K562 (cell line): ENCODE data around the gene FXN. TPM values are rescaled to one million over a fixed set of nuclear protein-coding genes. Genes with fewer than 3 reads are reported as not detected.

Experiments used
- ATAC-seq: fragments of 200-7000 bp; cut with Tn5 transposase; 3 replicates; pipeline ENCODE4 v1.9.1; 2020; ENCODE audit warnings: moderate library complexity
- BruUV-seq: library from RNA; stranded (reverse); fragments of 400-500 nt; replicated peaks from 2 replicates; lab custom pipeline; 2021; lab: Mats Ljungman, UMichigan
- CTCF ChIA-PET: fragments of 300-600 bp; formaldehyde crosslinking; extraction: SDS; loops from one replicate; lab custom pipeline; 2021; ENCODE audit warnings: low intra/inter-chr PET ratio; lab: Yijun Ruan, JAX
- POLR2A ChIA-PET: fragments of 300-600, 350-650 bp; sonication (Branson Sonifier 250); formaldehyde crosslinking; extraction: SDS; loops from one replicate; lab custom pipeline; 2021; ENCODE audit warnings: antibody characterized with exemption, inconsistent platforms; lab: Yijun Ruan, JAX
- DNase-seq, 4 experiments: peaks; one replicate each; pipeline versions ENCODE4 v3.0.0 to v3.0.0-alpha.2; 2011 to 2018; ENCODE audit warnings: low spot score in 3 of 4, mixed read lengths in 3 of 4; ENCODE audit errors: extremely low read depth in 1 of 4
- FAIRE-seq: peaks from 2 replicates; lab custom pipeline; 2011; peaks lifted over from hg19 to GRCh38; lab: Jason Lieb, UNC
- H2AFZ ChIP-seq: 2 replicates; pipeline ENCODE4 v1.6.0; 2011; ENCODE audit warnings: low read depth, low read length, control low read depth, inconsistent platforms
- H3K27ac ChIP-seq: fragments of 200-600 bp; 3 replicates; pipeline ENCODE4 v1.8.0; 2011; ENCODE audit warnings: low read depth, mild to moderate bottlenecking, control low read depth, inconsistent platforms, low read length, moderate library complexity, mixed read lengths; ENCODE audit errors: extremely low read depth
- H3K27me3 ChIP-seq, 2 experiments: fragments of 300-600 bp in 1 of 2; 2 replicates in 1 of 2; 3 replicates in 1 of 2; pipeline versions ENCODE4 v1.6.0 to v1.8.0; 2011; ENCODE audit warnings: inconsistent platforms in 2 of 2, low read length in 2 of 2, mild to moderate bottlenecking in 1 of 2, mixed read lengths in 1 of 2, moderate library complexity in 1 of 2; ENCODE audit not compliant: control insufficient read depth in 2 of 2, insufficient read depth in 2 of 2
- H3K36me3 ChIP-seq: fragments of 300-600 bp; 3 replicates; pipeline ENCODE4 v1.8.0; 2011; ENCODE audit warnings: mild to moderate bottlenecking, low read length, inconsistent platforms; ENCODE audit not compliant: control insufficient read depth, insufficient read depth
- H3K4me1 ChIP-seq, 2 experiments: fragments of 200-600 bp in 1 of 2; replicated peaks in 1 of 2; 2 replicates in 1 of 2; 3 replicates in 1 of 2; pipeline versions ENCODE4 v1.5.1 to v1.8.0; 2011; ENCODE audit warnings: inconsistent platforms in 2 of 2, low read length in 2 of 2, mild to moderate bottlenecking in 1 of 2, mixed read lengths in 1 of 2, moderate library complexity in 1 of 2; ENCODE audit not compliant: control insufficient read depth in 2 of 2, insufficient read depth in 2 of 2
- H3K4me2 ChIP-seq: 2 replicates; pipeline ENCODE4 v1.6.1; 2011; ENCODE audit warnings: low read length, control low read depth, inconsistent platforms, mixed read lengths; ENCODE audit not compliant: insufficient read depth
- H3K4me3 ChIP-seq: fragments of 200-600 bp; sonication (generic), shearing (Covaris generic); 2 replicates; pipeline ENCODE4 v1.5.1; 2016; ENCODE audit warnings: control low read depth, inconsistent platforms
- H3K79me2 ChIP-seq: fragments of 200-600 bp; 3 replicates; pipeline ENCODE4 v1.8.0; 2011; ENCODE audit warnings: low read length, inconsistent platforms; ENCODE audit not compliant: control insufficient read depth, insufficient read depth
- H3K9ac ChIP-seq, 2 experiments: 2 replicates each; pipeline versions ENCODE4 v1.6.0 to v1.6.1; 2011; ENCODE audit warnings: low read depth in 2 of 2, low read length in 2 of 2, control low read depth in 1 of 2, inconsistent platforms in 1 of 2, mild to moderate bottlenecking in 1 of 2, mixed read lengths in 1 of 2; ENCODE audit not compliant: insufficient read depth in 1 of 2
- H3K9me1 ChIP-seq: one replicate; pipeline ENCODE4 v1.6.0; 2011; ENCODE audit warnings: inconsistent platforms, mild to moderate bottlenecking, low read length, moderate library complexity; ENCODE audit not compliant: control insufficient read depth, insufficient read depth
- H3K9me3 ChIP-seq: replicated peaks from 2 replicates; pipeline ENCODE4 v1.5.1; 2011; ENCODE audit warnings: low read depth, low read length, inconsistent platforms; ENCODE audit not compliant: control insufficient read depth, insufficient read depth
- H4K20me1 ChIP-seq: replicated peaks from 2 replicates; pipeline ENCODE4 v1.6.1; 2011; ENCODE audit warnings: low read length, inconsistent platforms, mixed read lengths; ENCODE audit not compliant: control insufficient read depth, insufficient read depth
- ATF6 ChIP-seq: sonication (generic); formaldehyde crosslinking; IDR thresholded peaks from 2 replicates; pipeline ENCODE4 v1.4.0; 2020; ENCODE audit warnings: mild to moderate bottlenecking, missing genetic modification reagents
- BACH1 ChIP-seq: fragments of 200-800 bp; sonication (Bioruptor generic); IDR thresholded peaks from 2 replicates; pipeline ENCODE4 v1.6.1; 2016; ENCODE audit warnings: missing genetic modification characterization, missing compliant biosample characterization
- BMI1 ChIP-seq: fragments of 150-350 bp; IDR thresholded peaks from 2 replicates; pipeline ENCODE4 v1.6.1; 2014; ENCODE audit warnings: low read length
- FOS ChIP-seq: IDR thresholded peaks from 3 replicates; pipeline ENCODE4 v1.6.1; 2011; ENCODE audit not compliant: insufficient read length; ENCODE audit errors: extremely low read depth
- GABPB2 ChIP-seq: fragments of 250-450 bp; sonication (Bioruptor Pico); conservative IDR thresholded peaks from 2 replicates; pipeline ENCODE4 v1.5.1; 2021; ENCODE audit warnings: mild to moderate bottlenecking
- NR2C2 ChIP-seq, 2 experiments: fragments of 200-800 bp in 1 of 2; sonication (Bioruptor generic) in 1 of 2; sonication (generic) in 1 of 2; formaldehyde crosslinking in 1 of 2; IDR thresholded peaks; 2 replicates each; pipeline versions ENCODE4 v1.6.1 to v1.8.0; 2016 to 2022; ENCODE audit warnings: mild to moderate bottlenecking in 1 of 2, missing compliant biosample characterization in 1 of 2, missing genetic modification characterization in 1 of 2, missing genetic modification reagents in 1 of 2
- POU5F1 ChIP-seq: fragments of 150-350 bp; IDR thresholded peaks from 2 replicates; pipeline ENCODE4 v1.6.1; 2014; ENCODE audit warnings: borderline replicate concordance, low read length, low read depth, mild to moderate bottlenecking; ENCODE audit not compliant: partially characterized antibody
- PTRF ChIP-seq: fragments of 450-650 bp; IDR thresholded peaks from 2 replicates; pipeline ENCODE4 v1.6.1; 2016; ENCODE audit warnings: mild to moderate bottlenecking, missing genetic modification characterization, missing compliant biosample characterization
- ZBTB17 ChIP-seq: fragments of 450-650 bp; formaldehyde crosslinking; IDR thresholded peaks from 2 replicates; pipeline ENCODE4 v1.4.0; 2020; ENCODE audit warnings: mild to moderate bottlenecking
- WGBS: fragments of 100-300 bp; shearing (Covaris generic); methylation state at CpG from one replicate; pipeline ENCODE4 v1.1.6; 2016; ENCODE audit warnings: low coverage, mixed read lengths; ENCODE audit not compliant: insufficient coverage; ENCODE audit errors: missing lambda C conversion rate; 5-methylcytosine and 5-hydroxymethylcytosine counted together
- in situ Hi-C: fragments of 300-500 bp; cut with MboI; formaldehyde crosslinking; loops from 4 replicates; pipeline ENCODE4 v1.15.0; 2018; ENCODE audit warnings: inconsistent platforms, mixed read lengths
- intact Hi-C: fragments of 100-400 bp; cut with micrococcal nuclease; formaldehyde crosslinking; loops from 2 replicates; pipeline ENCODE4 v1.14.2; 2022
- polyA plus RNA-seq, 8 experiments: library from polyadenylated mRNA; depleted of rRNA in 4 of 8; stranded (reverse) in 5 of 8; unstranded in 3 of 8; fragments of >200 nt; fragmentation: Nextera tagmentation in 2 of 8; fragmentation: Illumina TruSeq in 1 of 8; extraction: Ambion mirVana in 2 of 8; extraction: Trizol in 1 of 8; gene quantifications; 2 replicates each; pipeline versions ENCODE4 v1.2.1 to v1.2.3, GENCODE V29; 2011 to 2014; ENCODE audit warnings: inconsistent platforms in 1 of 8, missing spikeins in 1 of 8
- total RNA-seq, 7 experiments: library from RNA; depleted of rRNA in 6 of 7; stranded (reverse); fragments of >200 nt in 6 of 7; fragmentation: Illumina TruSeq in 2 of 7; extraction: Trizol in 2 of 7; gene quantifications; 2 replicates each; pipeline versions ENCODE4 v1.2.1 to v1.2.3, GENCODE V29; 2011 to 2021; ENCODE audit warnings: low replicate concordance in 1 of 7
- TF ChIP-seq, protein P1 (sequence below): fragments of 250-450 bp; sonication (Bioruptor Pico); IDR thresholded peaks from 2 replicates; pipeline ENCODE4 v1.4.0; 2020; ENCODE audit warnings: mild to moderate bottlenecking, moderate library complexity, borderline replicate concordance
- TF ChIP-seq, protein P2 (sequence below), 2 experiments: fragments of 450-650 bp in 1 of 2; sonication (generic) in 1 of 2; formaldehyde crosslinking; conservative IDR thresholded peaks; 2 replicates each; pipeline versions ENCODE4 v1.4.0 to v1.8.1; 2020 to 2022; ENCODE audit warnings: mild to moderate bottlenecking in 1 of 2, missing genetic modification reagents in 1 of 2

FXN gene
- total and polyA plus RNA-seq, 9 of the 15 experiments (the other 6 are each of a cell fraction or from before 2014, with no cell fraction given), result 7.6 to 51.5 (median 30.3) TPM

DNA sequence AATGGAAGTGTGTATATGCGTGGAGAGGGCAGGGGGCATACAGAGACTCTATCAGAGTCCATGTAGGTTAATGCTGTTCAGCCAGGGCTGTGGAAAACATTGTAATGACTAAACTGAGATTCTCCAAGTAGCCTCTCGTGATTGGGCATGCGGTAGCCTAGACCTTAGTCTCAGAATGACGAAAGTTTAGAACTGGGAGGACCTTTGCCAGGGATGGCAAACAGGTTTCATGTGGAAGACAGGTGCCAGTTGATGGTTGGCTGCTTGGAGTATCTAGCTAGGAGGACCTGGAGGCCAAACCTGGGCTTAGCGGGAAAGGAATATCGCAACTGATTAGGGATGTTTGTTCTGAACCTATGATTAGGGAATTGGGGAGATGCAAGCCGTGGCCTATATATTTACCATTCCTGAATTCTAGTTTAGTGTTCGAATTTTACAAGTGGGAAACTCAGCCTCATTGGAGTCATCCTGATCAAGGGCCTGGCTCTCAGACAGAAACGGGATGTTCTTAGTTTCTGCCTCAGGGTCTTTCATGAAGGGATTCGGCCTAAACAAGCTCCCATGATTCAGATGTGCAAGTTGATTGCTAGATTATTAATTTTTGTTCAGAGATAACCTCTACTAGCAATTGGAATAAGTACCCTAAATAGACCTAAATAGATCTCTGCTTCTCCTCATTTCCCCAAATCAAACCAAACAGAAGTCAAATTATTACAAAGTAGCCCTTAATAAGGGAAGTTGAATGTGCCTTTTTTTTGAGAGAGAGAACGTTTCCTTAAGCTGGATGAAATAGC is 111.7 kb downstream of the FXN start:
- H2AFZ ChIP-seq, result no peak overlapping the region
- H3K79me2 ChIP-seq, result no peaks in the 10 kb centered on the region
- H3K9me1 ChIP-seq, result no peaks in the 10 kb centered on the region
- no peaks in the 10 kb centered on the region for H3K36me3 ChIP-seq
- no TSS peak for BruUV-seq
- FAIRE-seq (no peak), ATAC-seq (no peak), DNase-seq (no peak)
- in situ Hi-C loops, result no loop called here
- no peak overlapping the region for H3K4me2 ChIP-seq
- no peak overlapping the region for H3K9ac ChIP-seq
- H3K27ac ChIP-seq, result no peak overlapping the region
- POLR2A ChIA-PET, result interaction anchor here (1.1 kb wide), 1 partner anchor 11 kb away, joined by 4 read pairs; no protein-coding TSS in a partner anchor
- no peak overlapping the region for H3K4me3 ChIP-seq
- no peaks in the 10 kb centered on the region for H3K9me3 ChIP-seq
- H3K4me1 ChIP-seq, result no peaks in the 10 kb centered on the region
- H4K20me1 ChIP-seq, result no peaks in the 10 kb centered on the region
- 65% methylated on average over 10 of the region's 11 CpGs for WGBS
- CTCF ChIA-PET, result no interaction called here
- H3K27me3 ChIP-seq, result no peaks in the 10 kb centered on the region
- intact Hi-C loops, result loop anchor here (10.0 kb wide), 1 partner anchor 72 kb away; no protein-coding TSS in a partner anchor
- TF ChIP-seq NR2C2 (CRISPR knock-in tag; IDR thresholded peaks at IDR 0.05), result no peak
- no peak for TF ChIP-seq NR2C2 (tag; IDR thresholded peaks at IDR 0.05)
- no peak for TF ChIP-seq ZBTB17 (CRISPR knock-in tag)
- no peak for TF ChIP-seq POU5F1
- no peak for TF ChIP-seq BACH1 (tag)
- TF ChIP-seq PTRF (tag), result no peak
- TF ChIP-seq GABPB2 (CRISPR knock-in tag), result no peak
- no peak for TF ChIP-seq ATF6 (CRISPR knock-in tag)
- TF ChIP-seq, protein P1, sequence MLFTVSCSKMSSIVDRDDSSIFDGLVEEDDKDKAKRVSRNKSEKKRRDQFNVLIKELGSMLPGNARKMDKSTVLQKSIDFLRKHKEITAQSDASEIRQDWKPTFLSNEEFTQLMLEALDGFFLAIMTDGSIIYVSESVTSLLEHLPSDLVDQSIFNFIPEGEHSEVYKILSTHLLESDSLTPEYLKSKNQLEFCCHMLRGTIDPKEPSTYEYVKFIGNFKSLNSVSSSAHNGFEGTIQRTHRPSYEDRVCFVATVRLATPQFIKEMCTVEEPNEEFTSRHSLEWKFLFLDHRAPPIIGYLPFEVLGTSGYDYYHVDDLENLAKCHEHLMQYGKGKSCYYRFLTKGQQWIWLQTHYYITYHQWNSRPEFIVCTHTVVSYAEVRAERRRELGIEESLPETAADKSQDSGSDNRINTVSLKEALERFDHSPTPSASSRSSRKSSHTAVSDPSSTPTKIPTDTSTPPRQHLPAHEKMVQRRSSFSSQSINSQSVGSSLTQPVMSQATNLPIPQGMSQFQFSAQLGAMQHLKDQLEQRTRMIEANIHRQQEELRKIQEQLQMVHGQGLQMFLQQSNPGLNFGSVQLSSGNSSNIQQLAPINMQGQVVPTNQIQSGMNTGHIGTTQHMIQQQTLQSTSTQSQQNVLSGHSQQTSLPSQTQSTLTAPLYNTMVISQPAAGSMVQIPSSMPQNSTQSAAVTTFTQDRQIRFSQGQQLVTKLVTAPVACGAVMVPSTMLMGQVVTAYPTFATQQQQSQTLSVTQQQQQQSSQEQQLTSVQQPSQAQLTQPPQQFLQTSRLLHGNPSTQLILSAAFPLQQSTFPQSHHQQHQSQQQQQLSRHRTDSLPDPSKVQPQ (CRISPR knock-in tag), result no peak
- TF ChIP-seq, protein P2, sequence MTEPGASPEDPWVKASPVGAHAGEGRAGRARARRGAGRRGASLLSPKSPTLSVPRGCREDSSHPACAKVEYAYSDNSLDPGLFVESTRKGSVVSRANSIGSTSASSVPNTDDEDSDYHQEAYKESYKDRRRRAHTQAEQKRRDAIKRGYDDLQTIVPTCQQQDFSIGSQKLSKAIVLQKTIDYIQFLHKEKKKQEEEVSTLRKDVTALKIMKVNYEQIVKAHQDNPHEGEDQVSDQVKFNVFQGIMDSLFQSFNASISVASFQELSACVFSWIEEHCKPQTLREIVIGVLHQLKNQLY (CRISPR knock-in tag; conservative IDR thresholded peaks at IDR 0.05), result no peak
- TF ChIP-seq FOS, result no peak
- no peak for TF ChIP-seq BMI1
